NCI-H146 treated with DMSO at 0.1 percent for 48 hours (cell line): ENCODE results near the gene AANAT.
A peak's percentile ranks its signal among the peaks of the same experiment; 100 is the strongest.
"Not testable (repeated sequence)": the region's sequence is repeated elsewhere in the genome, so short reads cannot be mapped to it uniquely, and the experiment has no call there.

Experiments
- DNase-seq: peaks from one replicate; lab custom pipeline; 2025; ENCODE audit not compliant: unreplicated experiment; lab: John Stamatoyannopoulos, UW

Gene AANAT

DNA sequence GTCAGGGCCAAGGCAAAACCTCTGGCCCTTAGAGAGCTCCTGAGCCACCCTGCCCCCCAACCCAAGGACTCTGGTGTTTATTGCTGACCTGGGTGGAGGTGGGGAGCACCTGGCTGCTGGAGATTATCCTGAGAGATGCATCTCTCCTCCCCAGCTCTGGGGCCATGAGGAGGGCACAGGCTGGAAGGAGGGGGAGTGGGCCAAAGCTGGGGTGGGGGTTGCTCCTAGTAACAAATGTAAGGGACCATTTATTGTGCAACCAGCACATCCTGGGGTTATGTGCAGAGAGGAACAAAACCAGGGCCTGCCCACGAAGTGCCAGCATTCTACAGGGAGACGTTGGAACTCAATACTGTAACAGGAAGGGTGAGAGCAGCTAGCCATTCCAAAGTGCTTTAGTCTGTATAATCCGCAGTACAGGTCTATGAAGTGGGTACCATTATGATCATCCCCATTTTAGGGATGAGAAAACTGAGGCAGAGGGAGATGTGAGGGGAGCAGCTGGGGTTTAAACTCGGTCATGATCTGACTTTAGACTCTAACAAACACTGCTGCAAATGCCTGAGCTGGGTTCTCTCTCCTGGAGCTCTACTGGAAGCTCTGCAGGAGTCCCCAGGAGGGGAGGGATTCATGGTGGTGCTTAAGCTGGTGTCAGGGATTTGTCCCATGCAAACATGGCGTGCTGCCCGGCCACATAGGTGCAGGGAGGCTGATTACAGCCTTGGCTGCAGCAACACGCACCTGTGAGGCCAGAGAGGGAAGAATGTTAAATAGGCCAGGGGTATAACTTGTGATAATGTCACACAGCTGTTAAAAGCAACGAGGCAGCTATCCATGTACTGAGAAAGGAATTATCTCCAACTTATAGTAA, 35.2 kb downstream of the AANAT start:
- no peak for DNase-seq

DNA sequence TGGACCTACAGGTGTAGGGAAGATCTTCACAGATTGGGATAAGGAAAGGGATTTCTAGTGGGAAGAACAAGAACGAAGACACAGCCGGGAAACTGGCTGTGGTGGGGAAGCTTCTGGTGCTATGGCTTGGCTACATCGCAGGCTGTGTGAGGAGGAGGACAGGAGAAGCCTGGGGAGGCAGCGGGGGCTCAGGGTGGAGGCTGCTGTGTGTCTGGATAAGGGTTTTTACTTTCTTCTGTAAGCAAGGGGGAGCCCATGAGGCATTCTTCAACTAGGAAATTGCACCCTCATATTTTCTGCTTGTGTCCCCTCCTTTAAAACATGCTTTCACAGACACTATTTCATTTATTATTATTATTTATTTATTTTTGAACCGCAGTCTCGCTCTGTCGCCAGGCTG, 36.7 kb downstream of the AANAT start:
- DNase-seq = no peak

DNA sequence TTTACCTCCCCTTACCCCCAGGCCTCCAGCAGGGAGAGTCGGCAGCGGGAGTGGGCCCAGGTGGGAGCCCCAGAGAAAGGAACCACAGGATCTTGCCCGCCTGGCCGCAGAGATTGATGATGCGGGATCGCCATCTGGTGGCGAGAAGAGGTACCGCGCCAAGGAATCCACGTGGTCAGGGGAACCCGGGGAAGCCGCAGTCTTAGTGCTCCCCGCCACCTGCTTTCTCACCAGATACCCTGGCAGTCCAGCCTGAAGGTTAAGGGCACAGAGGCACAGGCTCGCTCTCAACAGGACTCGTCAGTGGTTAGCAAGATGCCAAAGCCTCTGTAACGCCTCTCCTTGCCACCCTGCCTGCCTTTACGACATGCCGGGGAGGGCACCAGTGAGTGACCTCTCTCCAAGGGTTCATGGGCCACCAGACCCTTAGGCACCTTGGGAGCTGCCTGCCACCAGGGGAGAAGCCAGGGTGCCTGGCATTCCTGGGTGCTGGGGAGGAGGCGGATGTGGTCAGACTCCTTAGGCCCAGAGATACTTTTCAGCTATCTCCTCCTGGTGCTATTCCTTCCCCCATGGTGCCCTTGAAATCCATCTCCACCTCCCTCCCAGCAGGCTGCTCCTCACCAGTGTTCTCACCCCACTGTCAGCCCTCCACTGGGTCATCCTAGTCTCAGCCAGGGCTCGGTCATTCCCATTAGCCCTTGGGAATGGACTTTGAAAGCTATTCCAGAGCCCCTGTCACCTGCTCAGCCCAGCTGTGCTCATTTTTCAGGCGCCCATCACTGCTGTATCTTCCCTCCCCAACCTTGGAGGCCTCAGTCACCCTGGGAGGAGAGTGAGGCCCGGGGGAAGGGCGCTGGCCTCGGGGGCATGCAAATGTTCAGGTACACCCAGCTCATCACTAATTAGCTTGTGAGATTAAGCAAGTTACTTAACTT, 39.3 kb downstream of the AANAT start:
- peak; percentile 57 for DNase-seq

DNA sequence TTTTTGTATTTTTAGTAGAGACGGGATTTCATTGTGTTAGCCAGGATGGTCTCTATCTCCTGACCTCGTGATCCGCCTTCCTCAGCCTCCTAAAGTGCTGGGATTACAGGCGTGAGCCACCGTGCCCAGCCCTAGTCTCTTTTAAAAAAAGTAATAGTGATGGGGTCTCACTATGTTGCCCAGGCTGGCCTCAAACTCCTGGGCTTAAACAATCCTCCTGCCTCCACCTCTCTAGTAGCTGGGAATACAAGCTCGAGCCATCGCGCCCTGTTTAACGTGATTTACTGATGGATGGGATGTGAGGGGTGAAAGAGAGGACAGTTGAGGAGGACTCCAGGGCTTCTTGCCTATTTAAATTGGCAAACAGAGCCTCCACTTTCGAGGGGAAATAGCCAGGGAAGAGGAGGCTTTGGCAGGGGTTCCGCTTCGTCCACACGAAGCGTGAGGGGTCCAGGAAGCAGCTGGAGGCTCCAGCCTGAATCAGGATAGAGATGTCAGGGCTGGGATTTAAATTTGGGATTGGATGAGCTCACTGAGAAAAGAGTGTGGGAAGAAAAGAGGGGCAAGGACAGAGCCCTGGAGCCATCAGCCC, 41.2 kb downstream of the AANAT start:
- not testable (repeated sequence) for DNase-seq

DNA sequence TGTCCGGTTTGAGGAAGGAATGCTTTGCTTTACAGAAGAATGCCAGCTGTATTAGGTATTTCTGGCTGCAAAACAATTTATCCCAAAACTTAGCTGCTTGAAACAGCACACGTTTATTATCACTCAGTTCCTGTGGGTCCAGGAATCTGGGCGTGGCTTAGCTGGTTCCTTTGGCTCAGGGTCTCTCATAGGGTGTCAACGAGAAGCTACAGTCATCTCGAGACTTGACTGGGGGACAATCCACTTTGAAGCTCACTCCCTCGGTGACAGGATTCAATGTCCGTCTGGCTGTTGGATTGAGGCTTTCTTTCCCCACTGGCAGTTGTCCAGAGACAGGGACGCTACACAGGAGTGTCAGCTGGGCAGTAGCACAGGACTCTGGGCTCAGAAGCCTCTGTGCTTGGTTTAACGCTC, 43.4 kb downstream of the AANAT start:
- DNase-seq = no peak

DNA sequence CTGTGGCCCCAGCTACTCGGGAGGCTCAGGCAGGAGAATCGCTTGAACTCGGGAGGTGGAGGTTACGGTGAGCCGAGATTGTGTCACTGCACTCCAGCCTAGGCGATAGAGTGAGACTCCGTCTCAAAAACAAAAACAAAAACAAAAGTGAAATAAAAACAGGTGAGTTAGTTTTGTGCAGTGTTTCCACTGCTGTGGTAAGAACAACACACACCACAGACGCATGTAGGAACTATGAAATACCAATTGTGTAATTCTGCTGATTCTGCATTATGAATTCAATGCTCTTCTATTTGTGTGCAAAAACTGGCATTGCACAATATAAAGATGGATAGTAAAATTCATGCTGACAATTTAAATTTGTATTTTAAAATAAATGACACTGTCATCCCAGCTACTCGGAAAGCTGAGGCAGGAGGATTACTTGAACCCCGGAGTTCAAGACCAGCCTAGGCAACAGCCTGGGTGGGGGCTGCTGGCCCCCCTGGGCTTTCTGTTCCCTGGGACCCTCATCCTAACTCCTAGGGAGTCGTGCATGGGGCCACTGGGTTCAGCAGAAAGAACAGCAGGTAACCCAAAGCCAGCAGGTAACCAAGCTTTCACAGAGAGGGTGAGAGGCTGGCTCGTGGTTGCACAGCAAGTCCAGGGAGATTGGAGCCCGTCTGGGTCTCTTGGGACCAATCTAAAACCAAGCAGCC, 44.4 kb downstream of the AANAT start:
- no peak for DNase-seq

DNA sequence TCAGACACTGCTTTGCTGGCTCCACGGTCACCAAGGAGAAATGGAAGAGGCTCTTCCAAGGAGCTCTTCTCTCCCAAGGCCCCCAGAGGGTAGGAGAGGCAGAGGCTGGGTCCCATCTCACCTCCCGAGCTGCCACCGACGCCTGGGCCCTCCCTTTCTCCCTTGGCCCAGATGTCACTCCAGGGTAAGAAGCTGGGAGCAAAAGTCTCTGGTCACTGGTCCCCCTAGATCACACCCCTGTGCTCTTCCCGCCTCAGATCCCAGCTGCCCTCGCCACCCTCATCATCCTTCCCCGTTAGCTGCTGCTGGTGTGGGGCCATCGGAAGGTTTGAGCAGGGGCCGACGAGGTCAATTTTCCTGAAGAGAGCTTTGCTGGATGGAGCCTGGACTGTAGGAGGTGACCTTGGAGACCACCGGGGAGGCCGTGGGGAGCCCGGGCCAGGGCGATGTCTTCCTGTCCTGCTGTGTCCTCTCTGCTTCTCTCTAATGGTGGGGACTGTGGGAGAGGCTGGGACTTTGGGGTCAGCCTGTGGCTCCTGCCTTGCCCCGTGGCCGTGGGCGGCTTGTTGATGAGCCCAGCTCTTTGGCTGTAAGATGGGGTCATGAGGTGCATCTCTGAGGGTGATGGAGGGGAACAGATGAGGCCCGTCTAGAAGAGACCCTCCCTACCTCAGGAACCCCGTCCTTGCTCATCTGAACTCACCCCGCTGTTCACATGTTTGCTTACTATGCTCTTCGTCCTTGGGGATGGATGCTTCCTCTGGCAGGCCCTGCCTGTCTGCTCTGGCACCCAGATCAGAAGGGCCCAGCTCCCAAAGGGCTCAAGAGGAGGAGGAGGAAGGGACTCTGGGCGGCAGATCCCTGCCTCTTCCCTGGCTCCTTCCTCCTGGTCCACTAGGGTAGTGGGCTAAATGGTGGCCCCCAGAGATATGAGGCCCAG, 45.2 kb downstream of the AANAT start:
- no peak for DNase-seq

DNA sequence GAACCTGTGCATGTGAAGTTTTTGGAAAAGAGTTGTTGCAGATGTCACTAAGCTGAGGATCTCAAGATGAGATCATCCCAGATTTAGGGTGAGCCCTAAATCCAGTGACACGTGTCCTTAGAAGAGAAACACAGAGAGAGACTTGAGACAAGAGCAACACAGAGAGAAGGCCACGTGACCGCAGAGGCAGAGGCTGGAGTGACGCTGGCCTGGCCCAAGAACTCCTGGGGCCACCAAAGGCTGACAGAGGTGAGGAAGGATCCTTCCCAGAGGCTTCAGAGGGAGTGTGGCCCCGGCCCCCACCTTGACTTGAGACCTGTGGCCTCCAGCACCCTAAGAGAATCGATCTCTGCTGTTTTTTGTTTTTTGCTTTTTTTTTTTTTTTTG, 45.9 kb downstream of the AANAT start:
- no peak for DNase-seq

DNA sequence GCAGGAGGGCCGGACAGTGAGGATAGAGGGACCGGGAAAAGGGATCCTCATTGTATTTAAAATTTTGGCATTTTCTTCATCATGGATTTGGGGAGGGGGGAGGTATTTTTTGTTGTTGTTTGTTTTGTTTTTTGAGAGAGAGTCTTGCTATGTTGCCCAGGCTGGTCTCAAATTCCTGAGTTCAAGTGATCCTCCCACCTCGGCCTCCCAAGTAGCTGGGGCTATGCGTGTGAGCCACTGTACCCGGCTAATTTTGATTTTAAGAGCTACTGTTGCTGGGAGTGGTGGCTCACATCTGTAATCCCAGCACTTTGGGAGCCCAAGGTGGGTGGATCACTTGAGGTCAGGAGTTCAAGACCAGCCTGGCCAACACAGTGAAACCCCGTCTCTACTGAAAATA, 47.0 kb downstream of the AANAT start:
- DNase-seq = not testable (repeated sequence)

DNA sequence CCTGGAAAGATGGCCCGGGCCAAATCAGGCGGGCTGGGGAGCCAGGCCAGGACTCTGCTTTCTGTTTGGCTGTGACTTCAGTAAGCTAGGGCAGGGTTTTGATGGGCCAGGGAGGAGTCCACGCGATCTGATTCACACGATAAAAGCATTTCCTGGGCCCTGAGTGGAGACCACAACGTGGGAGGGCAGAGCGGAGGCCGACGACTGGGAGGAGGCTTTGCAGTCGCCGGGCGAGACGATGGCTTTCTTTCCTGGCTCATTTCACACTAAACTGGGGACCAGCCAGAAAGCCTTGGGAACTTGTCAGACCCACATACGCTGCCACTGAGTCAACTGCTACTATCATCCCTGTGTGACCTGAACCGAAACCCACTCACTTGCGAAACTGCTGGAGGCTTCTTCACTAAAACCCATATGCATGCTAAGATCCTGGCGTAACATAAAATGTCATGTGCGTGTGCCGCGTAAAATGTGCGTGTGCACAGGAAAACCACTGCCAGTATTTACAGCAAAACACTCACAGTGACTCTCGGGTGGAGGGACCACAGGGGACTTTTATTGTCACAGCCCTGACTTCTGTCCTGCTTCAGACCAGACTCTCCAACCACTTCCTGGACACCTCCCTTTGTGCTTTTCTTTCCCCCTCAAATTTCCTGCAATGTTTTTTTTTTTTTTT, 48.0 kb downstream of the AANAT start:
- DNase-seq = no peak

DNA sequence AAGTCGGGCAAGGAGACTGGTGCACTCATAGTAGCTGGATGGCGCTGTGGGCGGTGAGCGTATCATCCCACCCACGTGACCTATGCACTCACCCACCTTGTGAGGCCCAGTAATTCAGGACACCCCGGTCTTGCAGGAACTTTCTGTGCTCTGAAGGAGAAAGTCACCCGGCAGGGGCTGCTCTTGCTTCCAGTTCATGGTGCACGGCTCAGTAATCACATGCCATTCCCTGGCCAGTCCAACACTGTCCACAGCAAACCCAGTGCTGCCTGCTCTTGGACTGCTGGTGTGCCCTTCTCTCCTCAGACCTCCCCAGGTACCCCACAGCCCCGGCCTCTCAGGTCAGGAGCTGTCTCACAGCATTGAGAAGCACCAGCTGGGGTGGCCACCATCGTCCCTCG, 50.2 kb downstream of the AANAT start:
- no peak for DNase-seq

DNA sequence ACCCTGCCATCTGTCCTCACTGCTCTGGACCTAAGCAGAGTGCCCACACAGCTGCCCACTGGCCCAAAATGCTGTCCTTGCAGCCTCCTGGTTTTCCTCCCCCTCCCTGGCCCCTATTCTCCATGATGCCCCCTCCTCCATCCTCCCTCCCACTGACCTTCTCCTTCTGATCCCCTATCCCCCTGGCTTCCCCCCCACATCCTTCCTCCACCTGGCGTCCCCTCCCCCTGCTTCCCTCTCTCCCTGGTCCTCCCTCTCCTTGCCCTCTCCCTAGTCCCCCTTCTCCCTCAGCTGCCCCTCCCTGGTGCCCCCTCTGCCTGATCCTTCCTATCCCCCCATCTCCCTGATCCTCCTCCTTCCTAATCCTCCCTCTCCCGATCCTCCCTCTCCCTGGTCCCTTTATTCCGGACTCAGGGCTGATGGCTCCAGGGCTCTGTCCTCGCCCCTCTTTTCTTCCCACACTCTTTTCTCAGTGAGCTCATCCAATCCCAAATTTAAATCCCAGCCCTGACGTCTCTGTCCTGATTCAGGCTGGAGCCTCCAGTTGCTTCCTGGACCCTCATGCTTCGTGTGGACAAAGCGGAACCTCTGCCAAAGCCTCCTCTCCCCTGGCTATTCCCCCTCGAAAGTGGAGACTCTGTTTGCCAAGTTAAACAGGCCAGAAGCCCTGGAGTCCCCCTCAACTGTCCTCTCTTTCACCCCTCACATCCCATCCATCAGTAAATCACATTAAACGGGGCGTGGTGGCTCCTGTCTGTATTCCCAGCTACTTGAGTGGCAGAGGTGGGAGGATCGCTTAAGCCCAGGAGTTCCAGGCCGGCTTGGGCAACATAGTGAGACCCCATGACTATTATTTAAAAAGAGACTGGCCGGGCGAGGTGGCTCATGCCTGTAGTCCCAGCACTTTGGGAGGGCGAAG, 51.9 kb downstream of the AANAT start:
- DNase-seq = no peak
